ENCODE results near the gene TBX10.

DNA sequence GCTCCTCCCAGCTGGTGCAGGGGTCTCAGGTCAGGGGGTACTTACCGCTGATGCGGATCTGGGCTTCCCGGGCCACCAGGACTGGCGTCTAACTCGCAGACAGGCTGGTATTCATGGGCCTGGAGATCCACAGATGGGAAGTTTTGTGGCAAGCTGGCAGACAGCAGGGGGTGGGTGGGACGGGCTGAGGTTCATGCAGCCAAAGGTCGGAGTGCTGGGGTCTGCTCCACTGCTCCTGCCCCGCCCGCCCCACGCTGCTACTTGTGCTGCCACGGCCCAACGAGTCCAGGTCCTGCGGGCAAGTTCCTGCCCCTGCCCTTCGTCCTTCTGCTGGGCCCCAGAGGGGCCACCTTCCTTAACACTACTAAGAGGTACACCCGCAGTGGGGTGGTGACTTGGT lies 7.9 kb upstream of the TBX10 start:
- TF ChIP-seq, protein P1, sequence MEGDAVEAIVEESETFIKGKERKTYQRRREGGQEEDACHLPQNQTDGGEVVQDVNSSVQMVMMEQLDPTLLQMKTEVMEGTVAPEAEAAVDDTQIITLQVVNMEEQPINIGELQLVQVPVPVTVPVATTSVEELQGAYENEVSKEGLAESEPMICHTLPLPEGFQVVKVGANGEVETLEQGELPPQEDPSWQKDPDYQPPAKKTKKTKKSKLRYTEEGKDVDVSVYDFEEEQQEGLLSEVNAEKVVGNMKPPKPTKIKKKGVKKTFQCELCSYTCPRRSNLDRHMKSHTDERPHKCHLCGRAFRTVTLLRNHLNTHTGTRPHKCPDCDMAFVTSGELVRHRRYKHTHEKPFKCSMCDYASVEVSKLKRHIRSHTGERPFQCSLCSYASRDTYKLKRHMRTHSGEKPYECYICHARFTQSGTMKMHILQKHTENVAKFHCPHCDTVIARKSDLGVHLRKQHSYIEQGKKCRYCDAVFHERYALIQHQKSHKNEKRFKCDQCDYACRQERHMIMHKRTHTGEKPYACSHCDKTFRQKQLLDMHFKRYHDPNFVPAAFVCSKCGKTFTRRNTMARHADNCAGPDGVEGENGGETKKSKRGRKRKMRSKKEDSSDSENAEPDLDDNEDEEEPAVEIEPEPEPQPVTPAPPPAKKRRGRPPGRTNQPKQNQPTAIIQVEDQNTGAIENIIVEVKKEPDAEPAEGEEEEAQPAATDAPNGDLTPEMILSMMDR (IDR thresholded peaks at IDR 0.05) = no peak
- TF ChIP-seq POLR2AphosphoS5 (IDR thresholded peaks at IDR 0.05) = no peak
